HG03108 (cell line): ENCODE measurements around the gene CCDC197.
A peak's percentile ranks its signal among the peaks of the same experiment; 100 is the strongest.

Experiments used
- ATAC-seq: cut with Tn5 transposase; IDR thresholded peaks from one replicate; pipeline ENCODE4 v1.9.1; 2021; ENCODE audit warnings: moderate library complexity; ENCODE audit not compliant: unreplicated experiment

The CCDC197 gene

GRCh38 chr14:93977171-93977570, 19.9 kb upstream of the CCDC197 start:
- ATAC-seq: no peak

GRCh38 chr14:93977790-93978581, 19.1 kb upstream of the CCDC197 start:
- peak; percentile 50 for ATAC-seq

DNA sequence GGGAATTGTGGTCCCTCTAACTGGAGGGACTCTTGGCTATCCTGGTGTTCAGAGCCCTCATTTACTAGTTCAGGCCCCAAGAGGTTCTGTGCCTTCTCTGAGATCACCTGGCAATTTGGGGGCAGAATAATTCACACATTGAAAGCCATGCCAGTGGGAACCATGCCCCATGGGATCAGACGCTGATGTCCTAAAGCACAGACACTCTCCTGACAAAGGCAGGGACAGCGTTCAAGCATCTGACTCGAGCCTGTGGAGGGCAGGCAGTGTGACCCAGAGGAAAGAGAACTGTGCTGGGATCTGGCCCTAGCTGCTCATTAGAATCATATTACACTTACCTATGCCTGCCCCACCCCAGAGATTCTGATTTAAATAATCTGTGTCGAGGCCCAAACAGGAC, 18.4 kb upstream of the CCDC197 start:
- ATAC-seq: no peak

DNA sequence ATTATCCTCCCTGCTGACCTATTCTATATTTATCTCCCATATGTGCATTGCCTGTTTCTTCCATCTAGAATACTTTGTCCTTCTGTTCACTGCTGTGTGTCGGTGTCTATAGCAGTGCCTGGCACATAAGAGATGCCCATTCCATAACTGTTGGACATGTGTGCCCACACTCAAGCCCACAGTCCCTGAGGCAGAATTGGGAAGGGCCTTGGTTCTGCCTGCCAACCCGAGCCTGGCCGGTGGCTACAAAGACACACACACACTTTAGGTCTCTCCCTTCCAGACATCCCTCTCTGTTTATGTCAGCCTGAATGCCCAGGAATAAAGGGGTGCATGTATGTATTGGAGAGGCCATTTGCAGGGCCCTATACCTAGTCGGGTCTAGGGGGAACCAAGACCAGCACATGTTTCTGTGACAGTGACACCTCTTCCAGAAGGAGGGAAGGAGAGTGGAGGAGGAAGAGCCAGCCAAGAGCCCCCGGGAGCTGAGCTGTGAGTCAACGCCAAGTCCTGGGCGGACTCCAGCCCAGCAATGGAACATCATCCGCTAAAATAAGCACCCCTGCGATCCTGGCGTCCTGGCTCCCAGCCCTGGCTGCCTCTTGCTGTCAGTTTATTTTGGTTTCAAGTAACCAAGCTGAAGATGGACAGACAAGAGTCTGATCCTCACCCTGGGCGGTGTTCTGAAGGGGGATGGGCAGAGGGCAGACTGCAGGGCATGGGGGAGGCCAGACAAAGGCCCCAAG, 16.5 kb upstream of the CCDC197 start:
- ATAC-seq: no peak

- no peak for ATAC-seq
These were observed 15.5 kb upstream of the CCDC197 start for GRCh38 chr14:93981316-93982229.

DNA sequence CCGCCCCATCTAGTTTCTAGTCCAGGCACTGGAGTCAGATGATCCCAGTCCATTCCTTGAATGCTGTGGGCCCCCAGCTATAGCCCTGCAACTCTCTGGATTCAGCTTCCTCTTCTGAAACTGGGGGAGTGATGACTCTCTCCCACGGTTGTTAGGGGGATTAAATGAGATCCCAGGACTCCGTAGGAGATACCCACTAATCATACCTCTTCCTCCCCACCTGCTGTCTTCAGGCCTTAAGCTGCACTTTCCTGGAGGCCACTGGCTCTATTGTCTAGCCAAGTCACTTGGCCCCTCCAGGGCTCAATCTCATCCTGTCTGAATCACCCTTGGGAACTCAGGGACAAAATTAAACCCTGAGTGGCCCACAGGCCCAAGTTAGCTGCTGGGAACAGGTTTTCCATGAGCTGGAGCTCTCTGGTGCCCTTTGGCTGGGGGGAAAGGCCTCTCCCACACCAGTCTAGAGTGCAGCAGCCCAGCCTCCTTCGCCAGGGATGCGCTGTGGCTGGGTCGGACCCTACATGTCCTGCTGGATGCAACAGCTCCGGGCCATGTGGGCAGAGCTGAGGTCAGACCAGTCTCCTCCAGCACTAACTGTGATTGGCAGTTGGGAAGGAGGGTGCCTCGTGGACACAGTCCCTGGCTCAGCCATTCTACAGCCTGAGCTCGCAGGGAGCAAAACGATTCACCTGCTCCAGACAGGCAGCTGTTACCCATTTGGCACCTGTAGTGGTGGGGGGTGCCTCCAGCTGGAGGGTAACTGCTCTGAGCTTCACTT, 14.7 kb upstream of the CCDC197 start:
- ATAC-seq: no peak

- no peak for ATAC-seq
These were observed 13.0 kb upstream of the CCDC197 start for GRCh38 chr14:93984070-93984469.

DNA sequence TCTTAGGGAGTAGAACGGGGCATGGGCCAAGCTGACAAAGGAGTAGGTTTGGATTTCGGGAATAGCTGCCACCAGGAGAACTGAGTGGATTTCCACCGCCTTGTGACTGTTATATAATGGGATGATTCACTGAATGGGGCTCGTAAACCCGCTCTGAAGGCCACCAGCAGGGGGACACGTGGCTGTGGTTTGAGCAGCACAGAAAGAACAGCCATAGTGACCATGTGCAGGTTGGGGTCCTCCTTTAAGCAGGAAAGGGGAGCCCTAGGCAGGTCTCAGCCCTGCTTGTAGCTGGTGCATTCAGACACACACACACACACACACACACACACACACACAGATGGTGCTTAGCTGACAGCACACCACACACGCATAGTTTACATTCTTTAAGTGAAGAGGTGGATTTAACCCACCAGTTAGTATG, 12.1 kb upstream of the CCDC197 start:
- ATAC-seq: no peak

DNA sequence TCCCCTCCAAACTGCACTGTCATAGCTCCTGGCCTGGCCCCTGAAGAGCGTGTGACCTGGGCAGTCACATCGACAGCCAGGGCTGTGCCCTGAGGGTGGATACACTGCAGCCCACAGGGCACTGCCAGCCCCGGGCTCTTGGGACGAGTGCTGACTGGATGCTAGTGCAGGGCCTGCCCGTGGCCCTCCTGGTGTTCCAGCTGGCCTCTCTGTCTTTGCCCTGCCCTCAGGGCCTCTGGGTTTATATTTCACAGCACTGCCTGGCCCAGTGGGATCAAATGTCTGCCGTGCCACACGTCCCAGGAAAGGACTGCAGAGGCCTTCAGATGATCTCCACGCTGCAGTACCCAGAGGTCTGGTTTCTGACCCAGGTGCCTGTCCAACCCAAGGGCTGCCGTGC, 10.1 kb upstream of the CCDC197 start:
- ATAC-seq: no peak

GRCh38 chr14:93987376-93987775, 9.7 kb upstream of the CCDC197 start:
- no peak for ATAC-seq

DNA sequence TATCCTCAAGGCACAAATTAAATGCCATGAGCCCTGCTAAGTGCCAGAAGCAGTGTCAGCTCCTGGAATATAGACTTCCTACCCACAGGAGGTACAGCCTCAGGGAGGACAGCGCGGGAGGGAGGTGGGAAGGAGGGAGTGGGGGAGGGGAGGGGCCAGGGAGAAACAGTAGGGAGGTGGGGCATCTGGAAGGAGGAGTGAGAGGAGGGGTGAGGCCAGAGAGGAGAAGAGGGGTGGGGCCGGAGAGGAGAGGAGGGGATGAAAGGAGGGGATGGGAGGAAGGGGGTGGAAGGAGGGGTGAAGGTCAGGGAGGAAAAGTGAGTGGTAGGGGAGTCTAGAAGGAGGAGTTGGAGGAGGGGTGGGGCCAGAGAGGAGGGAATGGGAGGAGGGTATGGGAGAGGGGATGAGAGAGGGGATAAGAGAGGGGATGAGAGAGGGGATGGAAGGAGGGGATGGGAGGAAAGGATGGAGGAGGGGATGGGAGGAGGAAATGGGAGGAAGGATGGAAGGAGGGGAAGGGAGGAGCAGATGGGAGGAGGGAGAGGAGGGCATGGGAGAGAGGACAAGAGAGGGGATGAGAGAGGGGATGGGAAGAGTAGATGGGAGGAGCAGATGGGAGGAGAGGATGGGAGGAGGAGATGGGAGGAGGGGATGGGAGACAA, 9.2 kb upstream of the CCDC197 start:
- ATAC-seq: no peak

- ATAC-seq: no peak
These were observed 7.2 kb upstream of the CCDC197 start for GRCh38 chr14:93989939-93990338.

- ATAC-seq: no peak
These were observed 5.9 kb upstream of the CCDC197 start for GRCh38 chr14:93991212-93991611.

DNA sequence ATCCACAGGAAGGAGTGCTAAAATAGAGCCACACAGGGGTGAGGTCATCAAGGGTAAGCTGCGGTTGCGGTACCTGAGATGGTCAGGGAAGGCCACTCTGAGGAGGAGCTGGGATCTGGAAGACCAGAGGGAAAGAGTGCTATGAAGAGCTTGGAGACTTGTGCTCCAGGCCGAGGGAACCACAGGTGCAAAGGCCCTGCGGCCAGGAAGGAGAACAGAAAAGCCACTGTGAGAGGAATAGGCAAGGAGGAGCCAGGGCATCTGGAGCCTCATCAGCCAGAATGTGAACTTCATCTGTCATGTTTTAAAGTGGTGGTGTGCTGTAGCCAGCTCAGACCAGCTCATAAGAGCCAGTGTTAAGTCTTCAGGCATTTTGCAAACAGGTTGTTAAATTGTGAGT, 5.5 kb upstream of the CCDC197 start:
- ATAC-seq: no peak

GRCh38 chr14:93993382-93993781, 3.7 kb upstream of the CCDC197 start:
- no peak for ATAC-seq

DNA sequence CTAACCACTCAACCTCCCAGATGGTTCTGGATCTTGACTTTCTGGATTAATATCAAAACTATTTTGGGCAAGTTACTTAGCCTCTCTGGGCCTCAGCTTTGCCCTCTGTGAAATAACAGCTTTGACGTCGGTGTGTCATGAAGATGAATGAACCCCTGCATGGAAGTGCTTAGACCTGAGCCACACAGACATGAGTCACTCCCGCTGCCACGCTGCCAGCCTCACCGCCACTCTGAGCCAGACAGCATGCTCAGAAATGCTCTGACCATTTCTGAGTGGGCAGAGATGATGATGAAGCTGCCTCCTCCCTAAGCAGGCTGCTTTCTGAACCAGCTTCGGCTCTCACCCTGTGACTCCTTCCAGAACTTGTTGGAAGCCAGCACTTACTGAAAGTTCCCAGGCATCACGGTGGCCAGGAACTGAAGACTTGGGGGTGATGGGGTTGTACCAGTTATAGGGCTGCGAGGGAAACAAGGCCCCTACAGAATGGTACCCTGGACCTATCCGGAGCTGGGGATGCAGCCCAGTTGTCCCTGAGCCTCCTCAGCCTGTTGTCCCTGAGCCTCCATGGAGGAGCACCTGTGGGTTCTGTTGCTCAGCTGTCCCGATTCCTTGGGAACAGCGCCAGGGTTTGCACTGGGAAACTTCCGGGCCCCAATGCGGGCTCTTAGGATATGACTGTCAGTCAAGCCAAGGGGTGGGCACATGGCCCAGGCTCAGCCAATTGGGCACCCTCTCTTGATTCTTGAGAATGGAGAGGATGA, 2.0 kb upstream of the CCDC197 start:
- ATAC-seq: no peak

DNA sequence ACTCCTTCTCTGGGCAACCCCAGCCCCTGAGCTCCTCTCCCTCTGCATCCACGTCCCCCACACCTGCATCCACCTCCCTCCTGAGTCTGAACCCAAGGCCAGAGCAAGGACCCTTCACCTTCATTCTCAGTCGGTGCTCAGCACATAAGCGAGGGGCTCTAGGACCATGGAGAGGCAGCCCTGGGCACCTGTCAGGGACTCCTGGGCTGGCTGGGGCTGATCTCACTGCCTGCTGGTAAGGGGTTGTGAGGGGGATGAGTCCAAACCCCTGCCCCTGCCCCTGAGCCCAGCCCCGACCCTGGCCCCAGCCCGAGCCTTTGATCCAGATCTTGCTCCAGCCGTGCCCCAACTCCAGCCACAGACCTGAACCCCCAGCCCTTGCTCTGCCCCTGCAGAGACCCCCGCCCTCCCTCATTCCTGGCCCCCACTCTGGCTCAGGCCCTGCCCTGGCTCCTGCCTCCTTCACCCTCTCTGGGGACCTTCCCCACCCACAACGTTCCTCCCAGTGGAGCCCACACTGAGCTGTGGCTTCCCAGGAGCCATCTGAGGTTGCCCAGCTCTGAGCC, 888 bp upstream of the CCDC197 start:
- no peak for ATAC-seq

DNA sequence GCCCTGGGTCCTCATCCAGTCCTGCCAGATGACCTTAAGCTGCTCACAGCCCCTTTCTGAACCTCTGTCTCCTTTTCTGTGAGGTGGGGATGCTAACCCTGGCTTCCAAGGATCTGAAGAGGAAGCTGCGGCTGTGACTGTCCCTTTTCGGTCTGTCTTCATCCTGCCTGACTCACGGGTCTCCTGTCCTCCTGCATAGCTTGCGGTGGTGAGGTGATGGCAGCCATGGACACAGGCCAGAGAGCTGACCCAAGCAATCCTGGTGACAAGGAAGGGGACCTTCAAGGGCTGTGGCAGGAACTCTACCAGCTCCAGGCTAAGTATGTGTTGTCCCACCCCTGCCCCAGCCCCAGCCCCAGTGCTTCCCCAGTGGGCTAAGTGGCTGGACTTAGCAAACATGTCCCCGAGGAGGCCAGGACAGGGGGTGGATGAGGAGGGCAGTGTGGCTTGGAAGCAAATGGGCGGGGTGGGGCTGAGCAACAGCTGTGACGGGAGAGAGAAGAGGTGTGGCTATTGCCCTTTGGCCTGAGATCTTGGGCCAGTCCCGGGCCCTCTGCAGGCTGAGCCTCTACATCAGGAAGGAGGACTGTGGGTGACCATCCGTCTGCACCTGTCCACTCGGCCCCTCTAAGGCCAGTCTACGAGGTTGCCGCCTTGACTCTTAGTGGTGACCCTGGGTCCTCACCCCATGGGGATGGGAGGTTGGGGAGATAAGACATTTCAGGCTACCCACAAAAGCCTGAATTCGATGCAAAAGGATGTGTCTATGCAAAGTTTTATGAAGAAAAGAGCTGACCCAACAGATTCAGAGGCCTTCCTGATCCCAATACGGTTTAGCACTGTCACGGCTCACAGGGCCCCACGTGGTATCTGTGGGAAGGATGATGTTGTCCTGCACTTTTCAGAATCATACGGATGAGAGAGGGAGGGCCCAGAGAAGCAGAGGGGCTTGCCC, 1.1 kb downstream of the CCDC197 start:
- ATAC-seq: no peak
